H1 (cell line): ENCODE data around the gene LPXN. TPM values are rescaled to one million over a fixed set of nuclear protein-coding genes. Genes with fewer than 3 reads are reported as not detected.

Experiments
- CTCF ChIA-PET: fragments of 300-600 bp; sonication (Branson Sonifier 250); formaldehyde crosslinking; loops from one replicate; lab custom pipeline; 2021; ENCODE audit not compliant: partially characterized antibody; lab: Charles Lee
- POLR2A ChIA-PET: fragments of 300-600 bp; sonication (Branson Sonifier 250); formaldehyde crosslinking; loops from one replicate; lab custom pipeline; 2021; ENCODE audit warnings: inconsistent platforms; ENCODE audit not compliant: partially characterized antibody; lab: Charles Lee
- DNase-seq, 2 experiments: peaks; one replicate each; pipeline versions ENCODE4 v3.0.0 to v3.0.0-alpha.2; 2010 to 2022; ENCODE audit warnings: low spot score in 2 of 2, low read depth in 1 of 2, mixed read lengths in 1 of 2
- FAIRE-seq: peaks from 2 replicates; lab custom pipeline; 2011; peaks lifted over from hg19 to GRCh38; lab: Jason Lieb, UNC
- H2AFZ ChIP-seq: 2 replicates; pipeline ENCODE4 v1.8.1; 2012; ENCODE audit warnings: low read length, inconsistent platforms
- H2AK5ac ChIP-seq: 2 replicates; pipeline ENCODE4 v1.6.1; 2013; ENCODE audit warnings: low read depth, low read length
- H2BK120ac ChIP-seq: replicated peaks from 2 replicates; pipeline ENCODE3; 2013; ENCODE audit warnings: low read depth, low read length, inconsistent platforms
- H2BK12ac ChIP-seq: 2 replicates; pipeline ENCODE4 v1.6.1; 2013; ENCODE audit warnings: low read depth, low read length
- H2BK15ac ChIP-seq: 2 replicates; pipeline ENCODE4 v1.6.1; 2013; ENCODE audit warnings: low read length
- H2BK20ac ChIP-seq: 2 replicates; pipeline ENCODE4 v1.6.1; 2013; ENCODE audit warnings: low read length
- H2BK5ac ChIP-seq: 2 replicates; pipeline ENCODE4 v1.6.1; 2013; ENCODE audit warnings: low read depth, low read length
- H3K14ac ChIP-seq: 2 replicates; pipeline ENCODE4 v1.6.1; 2013; ENCODE audit warnings: inconsistent platforms; ENCODE audit not compliant: insufficient read length
- H3K18ac ChIP-seq: 2 replicates; pipeline ENCODE4 v1.6.1; 2013; ENCODE audit warnings: low read length; ENCODE audit errors: extremely low read depth
- H3K23ac ChIP-seq: 2 replicates; pipeline ENCODE4 v1.6.1; 2013; ENCODE audit warnings: inconsistent platforms; ENCODE audit not compliant: insufficient read length
- H3K23me2 ChIP-seq: 2 replicates; pipeline ENCODE4 v1.6.1; 2013; ENCODE audit warnings: low read depth, low read length
- H3K27ac ChIP-seq: 2 replicates; pipeline ENCODE4 v1.6.1; 2011; ENCODE audit warnings: low read depth, low read length, inconsistent platforms
- H3K27me3 ChIP-seq, 4 experiments: replicated peaks in 1 of 4; 1 replicate in 1 of 4; 2 replicates in 3 of 4; pipeline versions ENCODE4 v1.6.1 to v1.8.1; 2011 to 2013; ENCODE audit warnings: low read length in 3 of 4, mild to moderate bottlenecking in 3 of 4, inconsistent platforms in 2 of 4, mixed read lengths in 2 of 4, moderate library complexity in 1 of 4; ENCODE audit not compliant: control insufficient read depth in 3 of 4, insufficient read depth in 3 of 4; ENCODE audit errors: extremely low read depth in 1 of 4
- H3K36me3 ChIP-seq, 4 experiments: 2 replicates each; pipeline versions ENCODE4 v1.6.1 to v1.8.1; 2011 to 2013; ENCODE audit warnings: mild to moderate bottlenecking in 4 of 4, low read length in 3 of 4, moderate library complexity in 2 of 4, control low read depth in 1 of 4, inconsistent platforms in 1 of 4; ENCODE audit not compliant: insufficient read depth in 4 of 4, control insufficient read depth in 2 of 4
- H3K4ac ChIP-seq: replicated peaks from 2 replicates; pipeline ENCODE3; 2013; ENCODE audit warnings: low read length, low read depth, mixed read lengths, inconsistent platforms; ENCODE audit not compliant: insufficient read length
- H3K4me1 ChIP-seq, 4 experiments: replicated peaks in 1 of 4; 1 replicate in 1 of 4; 2 replicates in 3 of 4; pipeline versions ENCODE4 v1.6.1 to v1.8.1; 2011 to 2013; ENCODE audit warnings: low read length in 3 of 4, inconsistent platforms in 2 of 4, mixed read lengths in 1 of 4; ENCODE audit not compliant: insufficient read depth in 4 of 4, control insufficient read depth in 3 of 4
- H3K4me2 ChIP-seq, 2 experiments: 2 replicates each; pipeline versions ENCODE4 v1.6.1 to v1.8.1; 2011 to 2013; ENCODE audit warnings: low read depth in 2 of 2, low read length in 2 of 2, control low read depth in 1 of 2, inconsistent platforms in 1 of 2, mild to moderate bottlenecking in 1 of 2; ENCODE audit not compliant: insufficient read depth in 1 of 2
- H3K4me3 ChIP-seq, 4 experiments: fragments of 200-600, 300-600 bp in 1 of 4; sonication (generic), shearing (Covaris generic), sonication (Bioruptor Twin) in 1 of 4; 2 replicates each; pipeline versions ENCODE4 v1.5.1 to v1.8.1; 2011 to 2016; ENCODE audit warnings: low read length in 4 of 4, low read depth in 3 of 4, control low read depth in 2 of 4, inconsistent platforms in 2 of 4, mild to moderate bottlenecking in 2 of 4, mixed read lengths in 1 of 4, moderate library complexity in 1 of 4; ENCODE audit not compliant: insufficient read depth in 2 of 4; ENCODE audit errors: extremely low read depth in 1 of 4
- H3K56ac ChIP-seq: replicated peaks from 2 replicates; pipeline ENCODE3; 2013; ENCODE audit warnings: low read depth, mild to moderate bottlenecking, mixed read lengths, low read length, inconsistent platforms; ENCODE audit not compliant: insufficient read length
- H3K79me1 ChIP-seq: 2 replicates; pipeline ENCODE4 v1.6.1; 2013; ENCODE audit warnings: low read depth, low read length, control low read depth
- H3K79me2 ChIP-seq, 2 experiments: 2 replicates each; pipeline versions ENCODE4 v1.6.1 to v1.8.1; 2012 to 2013; ENCODE audit warnings: low read length in 2 of 2, mild to moderate bottlenecking in 2 of 2, inconsistent platforms in 1 of 2; ENCODE audit not compliant: insufficient read depth in 2 of 2, control insufficient read depth in 1 of 2
- H3K9ac ChIP-seq, 4 experiments: replicated peaks in 1 of 4; 1 replicate in 1 of 4; 2 replicates in 3 of 4; pipeline versions ENCODE4 v1.6.1 to v1.8.1; 2011 to 2013; ENCODE audit warnings: low read depth in 3 of 4, low read length in 3 of 4, control low read depth in 2 of 4, mild to moderate bottlenecking in 2 of 4, moderate library complexity in 2 of 4, inconsistent platforms in 1 of 4; ENCODE audit errors: extremely low read depth in 1 of 4
- H3K9me3 ChIP-seq, 2 experiments: 2 replicates each; pipeline versions ENCODE4 v1.6.1 to v1.8.1; 2012 to 2013; ENCODE audit warnings: mild to moderate bottlenecking in 2 of 2, moderate library complexity in 2 of 2, control low read depth in 1 of 2, inconsistent platforms in 1 of 2, low read depth in 1 of 2, low read length in 1 of 2, mixed read lengths in 1 of 2; ENCODE audit not compliant: insufficient read depth in 2 of 2
- H4K20me1 ChIP-seq, 2 experiments: replicated peaks in 1 of 2; 2 replicates each; pipeline versions ENCODE3 to v1.8.1; 2011 to 2013; ENCODE audit warnings: inconsistent platforms in 2 of 2, low read length in 2 of 2, mild to moderate bottlenecking in 1 of 2; ENCODE audit not compliant: insufficient read depth in 2 of 2, control insufficient read depth in 1 of 2
- H4K5ac ChIP-seq: 2 replicates; pipeline ENCODE4 v1.6.1; 2013; ENCODE audit warnings: low read length, low read depth, mixed read lengths, inconsistent platforms; ENCODE audit not compliant: insufficient read length
- H4K8ac ChIP-seq: 2 replicates; pipeline ENCODE4 v1.8.0; 2013; ENCODE audit warnings: mild to moderate bottlenecking, moderate library complexity, low read length, inconsistent platforms; ENCODE audit not compliant: insufficient read depth; ENCODE audit errors: extremely low read depth
- H4K91ac ChIP-seq: replicated peaks from 2 replicates; pipeline ENCODE3; 2013; ENCODE audit warnings: low read length, mixed read lengths, inconsistent platforms; ENCODE audit not compliant: insufficient read length
- BCL11A ChIP-seq, 2 experiments: IDR thresholded peaks; one replicate each; pipeline ENCODE4 v1.6.1; 2011; ENCODE audit warnings: low read depth in 2 of 2, low read length in 2 of 2, mild to moderate bottlenecking in 2 of 2
- CBX8 ChIP-seq: fragments of 300-800, 300-1000 bp; sonication (generic); IDR thresholded peaks from 2 replicates; pipeline ENCODE4 v1.7.1; 2016; ENCODE audit warnings: low read depth, low read length, borderline replicate concordance
- CEBPB ChIP-seq: IDR thresholded peaks from 2 replicates; pipeline ENCODE4 v1.6.1; 2012; ENCODE audit warnings: low read depth, low read length
- CTCF ChIP-seq, 3 experiments: IDR thresholded peaks; 1 replicate in 2 of 3; 2 replicates in 1 of 3; pipeline versions ENCODE4 v1.5.1 to v1.6.1; 2011; ENCODE audit warnings: low read length in 3 of 3, mild to moderate bottlenecking in 3 of 3, inconsistent platforms in 2 of 3, low read depth in 1 of 3, moderate library complexity in 1 of 3; ENCODE audit not compliant: insufficient read depth in 1 of 3; ENCODE audit errors: control extremely low read depth in 1 of 3
- EGR1 ChIP-seq: IDR thresholded peaks from 2 replicates; pipeline ENCODE4 v1.6.1; 2011; ENCODE audit warnings: low read depth, low read length, borderline replicate concordance
- EP300 ChIP-seq, 2 experiments: IDR thresholded peaks; 1 replicate in 1 of 2; 2 replicates in 1 of 2; pipeline ENCODE4 v1.6.1; 2011 to 2012; ENCODE audit warnings: low read depth in 2 of 2, low read length in 2 of 2, mild to moderate bottlenecking in 2 of 2, borderline replicate concordance in 1 of 2, inconsistent platforms in 1 of 2, moderate library complexity in 1 of 2
- GABPA ChIP-seq: IDR thresholded peaks from 2 replicates; pipeline ENCODE4 v1.6.1; 2011; ENCODE audit warnings: mild to moderate bottlenecking, low read length, moderate library complexity, borderline replicate concordance; ENCODE audit not compliant: insufficient read depth
- JUN ChIP-seq: IDR thresholded peaks from 2 replicates; pipeline ENCODE4 v1.6.1; 2011; ENCODE audit warnings: low read depth, mild to moderate bottlenecking, improper control_type of control experiment, low read length
- KDM1A ChIP-seq: fragments of 200-600, 300-600 bp; sonication (generic); IDR thresholded peaks from 2 replicates; pipeline ENCODE4 v1.7.1; 2016; ENCODE audit warnings: mild to moderate bottlenecking, low read length, borderline replicate concordance
- KDM5A ChIP-seq: fragments of 200-600 bp; IDR thresholded peaks from 2 replicates; pipeline ENCODE4 v1.7.1; 2012; ENCODE audit warnings: mild to moderate bottlenecking, low read length, inconsistent platforms, mixed read lengths
- RBBP5 ChIP-seq: IDR thresholded peaks from 2 replicates; pipeline ENCODE4 v1.7.1; 2012; ENCODE audit warnings: low read depth, mild to moderate bottlenecking, inconsistent platforms, low read length, moderate library complexity, borderline replicate concordance
- SP4 ChIP-seq: IDR thresholded peaks from 2 replicates; pipeline ENCODE4 v1.6.1; 2012; ENCODE audit warnings: low read length, inconsistent platforms
- TEAD4 ChIP-seq: IDR thresholded peaks from 2 replicates; pipeline ENCODE4 v1.6.1; 2012; ENCODE audit warnings: low read depth, low read length, inconsistent platforms, mixed read lengths
- WGBS, 2 experiments: shearing (Covaris generic) in 1 of 2; methylation state at CpG; one replicate each; pipeline versions ENCODE4 v1.1.6 to v1.1.7; 2013 to 2015; ENCODE audit warnings: low lambda C conversion rate in 2 of 2, mixed read lengths in 2 of 2, inconsistent platforms in 1 of 2, low coverage in 1 of 2, missing lambda C conversion rate in 1 of 2; ENCODE audit not compliant: insufficient replicate concordance in 2 of 2, insufficient coverage in 1 of 2, insufficient read length in 1 of 2; ENCODE audit errors: extremely low coverage in 1 of 2, missing lambda C conversion rate in 1 of 2; 5-methylcytosine and 5-hydroxymethylcytosine counted together
- polyA plus RNA-seq, 7 experiments: library from polyadenylated mRNA; depleted of rRNA in 3 of 7; stranded (reverse) in 5 of 7; unstranded in 2 of 7; fragments of >200 nt in 5 of 7; fragments of 200-250 nt in 2 of 7; gene quantifications; 1 replicate in 5 of 7; 2 replicates in 1 of 7; 4 replicates in 1 of 7; pipeline versions ENCODE4 v1.2.1 to v1.2.3, GENCODE V29; 2011 to 2013; ENCODE audit warnings: missing spikeins in 2 of 7, mixed read lengths in 2 of 7
- total RNA-seq: library from RNA; stranded (reverse); fragmentation: NEBNext Ultra II Directional; extraction: Animal tissue kit (Norgen Biotek cat#: 25700); gene quantifications from 2 replicates; pipeline ENCODE4 v1.2.1, GENCODE V29; 2021

LPXN gene
- total and polyA plus RNA-seq, 2 of the 8 experiments (the other 6 are each of a cell fraction or from before 2014, with no cell fraction given) = 1.4 to 2.7 TPM

GRCh38 chr11:58549644-58550043, 26.0 kb downstream of the LPXN start:
- no peak for FAIRE-seq
- TF ChIP-seq KDM5A (no peak), KDM1A (no peak), CTCF (IDR thresholded peaks at IDR 0.05; ENCODE audit: control extremely low read depth in 1 of 3, insufficient read depth in 1 of 3, low read depth in 1 of 3, low read length in 3 of 3) (no peak), EP300 (IDR thresholded peaks at IDR 0.05; ENCODE audit: borderline replicate concordance in 1 of 2, low read depth in 2 of 2, low read length in 2 of 2) (no peak), EGR1 (no peak), JUN (no peak), RBBP5 (no peak), GABPA (no peak), BCL11A (IDR thresholded peaks at IDR 0.05; ENCODE audit: low read depth in 2 of 2, low read length in 2 of 2) (no peak), CEBPB (no peak), SP4 (no peak), CBX8 (no peak), TEAD4 (no peak)

More at GRCh38 chr11:58549644-58550043, 26.0 kb downstream of the LPXN start:
- 91% methylated on average over 7 of the region's 7 CpGs; no CpG with 5 or more reads in 1 of the 2 experiments for WGBS, 2 experiments
- ChIA-PET CTCF (no interaction called here), POLR2A (no interaction called here)
- Histone ChIP-seq H2AFZ (no peak overlapping the region), H2BK15ac (no peak overlapping the region), H3K56ac (no peak overlapping the region), H3K23ac (no peak overlapping the region), H3K18ac (no peak overlapping the region), H2BK5ac (no peak overlapping the region), H4K20me1 (no peaks in the 10 kb centered on the region), H4K91ac (no peak overlapping the region), H2BK12ac (no peak overlapping the region), H2BK120ac (no peak overlapping the region), H3K79me1 (no peaks in the 10 kb centered on the region), H3K4me1 (no peaks in the 10 kb centered on the region), H4K8ac (no peak overlapping the region), H3K23me2 (no peaks in the 10 kb centered on the region), H3K4me3 (no peak overlapping the region), H3K9ac (no peak overlapping the region), H4K5ac (no peak overlapping the region), H2AK5ac (no peak overlapping the region), H3K79me2 (no peaks in the 10 kb centered on the region), H3K9me3 (no peaks in the 10 kb centered on the region), H3K27me3 (no peaks in the 10 kb centered on the region), H3K4me2 (no peak overlapping the region), H2BK20ac (no peak overlapping the region), H3K14ac (no peak overlapping the region), H3K27ac (no peak overlapping the region), H3K36me3 (no peaks in the 10 kb centered on the region; a peak in 1 of 8 replicates), H3K4ac (no peak overlapping the region)
- no peak for DNase-seq
